CD4-positive, alpha-beta T cell treated with Interleukin-15 for 1 hour (primary cell): ENCODE results near the gene GHRH.

Source experiments
- DNase-seq: peaks from one replicate; pipeline ENCODE4 v3.0.0-alpha.2; 2020

GHRH gene

GRCh38 chr20:37236462-37236861, 25.2 kb downstream of the GHRH start:
- no peak for DNase-seq

DNA sequence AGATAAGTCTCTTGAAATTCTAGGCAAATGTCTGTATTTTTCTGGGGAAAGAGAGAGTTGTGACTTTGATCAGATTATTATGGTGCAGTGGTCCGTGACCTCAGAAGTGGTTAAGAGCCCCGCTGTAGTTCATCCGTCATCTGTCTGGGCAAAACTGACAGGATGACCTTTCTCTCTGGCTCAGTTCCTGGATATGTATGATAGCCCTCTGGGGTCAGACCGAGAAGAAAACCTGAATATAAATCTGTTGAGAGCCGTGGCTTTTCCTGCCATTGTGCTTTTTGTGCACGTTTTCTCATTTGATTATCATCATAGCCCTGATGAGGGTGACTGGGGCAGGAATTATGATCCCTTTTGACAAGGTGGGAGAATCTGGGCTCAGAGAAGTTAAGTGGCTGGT, 26.5 kb downstream of the GHRH start:
- no peak for DNase-seq

DNA sequence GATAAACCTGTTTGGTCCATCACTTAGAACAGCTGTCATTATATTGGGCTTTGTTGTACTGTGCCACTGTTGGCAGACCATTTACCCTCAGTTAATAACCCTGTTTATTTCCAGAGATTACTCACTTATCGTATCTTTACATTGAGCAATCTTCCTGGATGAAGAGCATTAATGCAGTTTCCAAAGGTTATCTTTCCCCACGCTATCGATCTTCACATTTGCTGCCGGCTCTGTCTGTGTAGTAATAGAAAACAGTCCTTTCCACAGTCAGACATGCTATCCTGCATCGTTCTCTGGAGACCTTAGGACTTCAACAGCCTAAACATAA, 27.4 kb downstream of the GHRH start:
- no peak for DNase-seq

GRCh38 chr20:37233548-37234253, 27.9 kb downstream of the GHRH start:
- no peak for DNase-seq

DNA sequence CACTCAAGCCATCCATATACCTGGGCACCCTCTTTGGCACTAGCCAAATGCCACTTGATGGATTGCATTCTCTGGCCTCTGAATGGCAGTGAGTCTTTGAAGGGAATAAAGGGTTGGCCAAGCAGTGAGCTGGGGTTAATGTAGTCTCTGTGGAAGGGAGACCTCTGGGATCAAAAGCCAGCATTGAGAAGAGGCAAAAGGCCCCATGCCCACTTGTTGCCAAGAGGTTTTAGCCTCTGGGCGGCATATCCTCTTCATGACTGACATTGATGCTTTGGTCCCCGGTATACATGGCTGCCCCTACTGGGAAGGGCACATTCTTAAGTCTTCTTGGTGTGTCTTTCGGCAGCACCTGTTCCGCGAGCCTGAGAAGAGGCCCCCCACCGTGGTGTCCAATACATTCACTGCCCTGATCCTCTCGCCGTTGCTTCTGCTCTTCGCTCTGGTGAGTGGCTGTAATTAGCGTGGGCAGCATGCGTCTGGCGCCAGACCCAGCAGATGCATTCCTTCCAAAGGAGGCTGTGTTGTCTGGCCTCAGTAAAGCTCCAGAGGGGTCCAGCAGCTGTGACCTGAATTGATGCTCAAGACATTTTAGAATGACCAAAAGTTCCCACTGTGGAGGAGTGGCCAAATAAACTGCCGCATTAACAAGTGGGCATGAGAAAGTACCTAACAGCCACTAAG, 29.5 kb downstream of the GHRH start:
- DNase-seq, result no peak

- no peak for DNase-seq
Measured at GRCh38 chr20:37230200-37230599, 31.4 kb downstream of the GHRH start.

DNA sequence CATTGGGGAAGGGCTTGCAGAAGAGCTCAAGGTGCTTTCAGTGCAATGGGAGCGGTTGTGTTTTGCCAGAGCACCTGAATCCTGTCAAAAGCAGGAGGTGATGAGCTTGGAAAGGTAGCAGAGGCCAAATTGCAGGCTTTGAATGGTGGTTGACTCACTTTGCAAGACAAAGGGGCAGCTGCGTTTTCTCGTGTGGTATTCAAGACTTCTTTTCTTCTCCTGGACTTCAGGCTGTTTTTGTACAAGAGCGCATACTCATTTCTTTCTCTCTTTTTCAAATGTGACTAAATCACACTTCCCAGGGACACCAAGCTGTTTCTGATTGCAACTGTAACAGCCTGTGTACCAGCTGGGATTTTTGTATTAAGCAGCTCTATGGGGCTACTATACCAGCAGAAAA, 32.3 kb downstream of the GHRH start:
- no peak for DNase-seq

- DNase-seq, result no peak
Measured at GRCh38 chr20:37228656-37229055, 33.0 kb downstream of the GHRH start.

DNA sequence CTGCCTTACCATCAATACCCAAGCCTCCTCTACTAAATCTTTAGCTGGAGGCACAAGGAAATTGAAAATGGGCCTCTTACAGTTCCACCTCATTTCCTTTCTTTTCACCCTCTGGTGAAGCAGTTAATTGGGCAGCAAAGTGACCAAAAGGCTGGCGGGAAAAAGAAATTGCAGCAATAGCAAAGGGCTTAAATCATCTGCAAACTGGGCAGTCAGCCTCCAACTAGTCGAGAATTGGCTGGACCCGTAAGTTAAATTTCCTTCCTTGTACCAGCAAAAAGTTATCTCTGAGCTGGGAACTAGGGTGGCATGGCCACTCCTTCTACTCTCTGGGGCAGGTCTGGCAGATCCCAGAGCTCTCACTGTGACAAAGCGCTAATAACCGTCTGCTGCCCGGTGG, 33.5 kb downstream of the GHRH start:
- no peak for DNase-seq

GRCh38 chr20:37226889-37227288, 34.7 kb downstream of the GHRH start:
- no peak for DNase-seq

DNA sequence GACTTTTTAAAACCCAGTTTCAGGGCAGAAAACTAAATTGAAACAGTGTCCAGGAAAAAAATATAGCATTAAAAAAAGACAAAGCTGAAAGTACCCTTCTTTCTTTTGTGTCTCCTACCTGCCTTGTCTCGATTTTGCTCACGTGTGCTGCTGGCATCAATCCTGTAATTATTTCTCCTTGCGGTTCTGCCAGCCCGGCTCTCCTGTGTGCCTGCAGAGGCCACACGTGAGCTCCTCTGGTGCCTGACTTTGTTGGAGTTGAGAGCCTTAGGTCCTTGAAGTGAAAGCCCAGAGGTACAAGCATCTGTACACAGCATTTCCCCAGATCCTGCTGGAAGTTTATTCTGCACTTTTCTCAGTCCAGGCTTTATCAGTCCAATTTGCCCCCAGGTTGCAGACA, 36.5 kb downstream of the GHRH start:
- DNase-seq, result no peak

GRCh38 chr20:37223053-37223452, 38.6 kb downstream of the GHRH start:
- DNase-seq, result peak; percentile 53

- no peak for DNase-seq
Measured at GRCh38 chr20:37222086-37222485, 39.5 kb downstream of the GHRH start.

DNA sequence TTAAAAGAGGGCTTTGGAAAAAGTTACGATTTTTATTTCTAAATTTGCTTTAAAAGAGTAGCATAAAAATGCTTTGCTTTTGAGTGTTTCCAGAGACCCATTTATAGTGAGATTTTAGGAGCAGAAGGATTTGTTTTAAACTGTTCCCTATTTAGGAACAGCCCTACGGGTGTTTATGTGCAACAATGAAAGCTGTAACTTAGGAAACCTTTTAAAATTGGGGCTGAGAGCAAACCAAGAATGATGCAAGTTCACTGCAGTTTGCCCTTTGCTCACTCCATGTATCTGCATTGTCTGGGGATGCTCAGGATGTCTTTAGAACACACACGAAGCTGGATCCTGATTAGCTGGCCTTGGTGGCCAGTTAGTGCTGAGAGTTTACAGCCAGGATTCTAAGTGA, 40.9 kb downstream of the GHRH start:
- DNase-seq, result no peak

- no peak for DNase-seq
Measured at GRCh38 chr20:37219751-37220668, 41.6 kb downstream of the GHRH start.

- no peak for DNase-seq
Measured at GRCh38 chr20:37218976-37219375, 42.6 kb downstream of the GHRH start.

- DNase-seq, result no peak
Measured at GRCh38 chr20:37218441-37218840, 43.2 kb downstream of the GHRH start.

- no peak for DNase-seq
Measured at GRCh38 chr20:37209661-37210314, 51.8 kb downstream of the GHRH start.

GRCh38 chr20:37209193-37209592, 52.4 kb downstream of the GHRH start:
- DNase-seq, result no peak

GRCh38 chr20:37207171-37207570, 54.4 kb downstream of the GHRH start:
- DNase-seq, result no peak

- no peak for DNase-seq
Measured at GRCh38 chr20:37205794-37206193, 55.8 kb downstream of the GHRH start.

- DNase-seq, result no peak
Measured at GRCh38 chr20:37205130-37205529, 56.5 kb downstream of the GHRH start.

- no peak for DNase-seq
Measured at GRCh38 chr20:37204056-37204455, 57.6 kb downstream of the GHRH start.
